Glutamatergic neuron (in vitro differentiated cells): ENCODE results near the gene DNAJC1. TPM values are rescaled to one million over a fixed set of nuclear protein-coding genes. Genes with fewer than 3 reads are reported as not detected.

Source experiments
- DNase-seq: peaks from one replicate; pipeline ENCODE4 v3.0.0; 2022
- H3K27ac Mint-ChIP-seq: one replicate; pipeline ENCODE4 v1.8.0; 2020; ENCODE audit warnings: mild to moderate bottlenecking, mixed read lengths, inconsistent platforms; ENCODE audit not compliant: unreplicated experiment
- H3K27me3 Mint-ChIP-seq: one replicate; pipeline ENCODE4 v1.8.0; 2020; ENCODE audit warnings: mild to moderate bottlenecking, moderate library complexity, mixed read lengths, inconsistent platforms; ENCODE audit not compliant: unreplicated experiment
- H3K36me3 Mint-ChIP-seq: one replicate; pipeline ENCODE4 v1.8.0; 2020; ENCODE audit warnings: mild to moderate bottlenecking, mixed read lengths, inconsistent platforms; ENCODE audit not compliant: unreplicated experiment
- H3K4me1 Mint-ChIP-seq: one replicate; pipeline ENCODE4 v1.8.0; 2020; ENCODE audit warnings: mild to moderate bottlenecking, low read depth, mixed read lengths, inconsistent platforms; ENCODE audit not compliant: unreplicated experiment
- H3K4me3 Mint-ChIP-seq: one replicate; pipeline ENCODE4 v1.8.0; 2020; ENCODE audit warnings: mild to moderate bottlenecking, mixed read lengths, inconsistent platforms; ENCODE audit not compliant: unreplicated experiment
- H3K9me3 Mint-ChIP-seq: one replicate; pipeline ENCODE4 v1.8.0; 2020; ENCODE audit warnings: mild to moderate bottlenecking, moderate library complexity, mixed read lengths, inconsistent platforms; ENCODE audit not compliant: unreplicated experiment
- total RNA-seq: library from RNA; stranded (reverse); fragmentation: NEBNext Ultra II Directional; extraction: Animal tissue kit (Norgen Biotek cat#: 25700); gene quantifications from one replicate; pipeline ENCODE4 v1.2.1, GENCODE V29; 2021; ENCODE audit not compliant: unreplicated experiment
- TF ChIP-seq, protein P1 (sequence below): fragments of 200-600 bp; sonication (generic); IDR thresholded peaks from one replicate; pipeline ENCODE4 v1.5.0; 2021; ENCODE audit not compliant: partially characterized antibody, unreplicated experiment

DNAJC1 gene
- total RNA-seq, 1 donor from 2014 or later = 4.3 TPM

DNA sequence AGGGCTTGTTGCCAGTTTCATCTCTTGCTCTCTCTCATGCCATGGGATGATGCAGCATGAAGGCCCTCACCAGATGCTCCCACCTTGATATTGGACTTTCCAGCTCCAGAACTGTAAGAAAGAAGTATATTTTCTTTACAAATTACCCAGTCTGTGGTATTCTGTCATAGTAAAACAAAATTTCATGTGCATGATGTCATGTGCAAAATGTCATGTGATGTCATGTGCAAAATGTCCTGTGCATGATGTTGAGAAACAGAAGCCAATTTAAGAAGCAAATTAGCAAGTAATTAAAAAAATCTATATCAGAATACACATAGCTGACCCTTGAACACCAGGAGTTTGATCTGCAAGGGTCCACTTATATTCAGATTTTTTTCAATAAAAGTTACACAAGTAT lies 56.6 kb downstream of the DNAJC1 start:
- Mint-ChIP-seq H3K36me3 (no peaks in the 10 kb centered on the region), H3K27ac (no peak overlapping the region), H3K4me1 (no peaks in the 10 kb centered on the region), H3K9me3 (no peaks in the 10 kb centered on the region), H3K27me3 (no peaks in the 10 kb centered on the region), H3K4me3 (no peak overlapping the region)
- DNase-seq = no peak
- TF ChIP-seq, protein P1, sequence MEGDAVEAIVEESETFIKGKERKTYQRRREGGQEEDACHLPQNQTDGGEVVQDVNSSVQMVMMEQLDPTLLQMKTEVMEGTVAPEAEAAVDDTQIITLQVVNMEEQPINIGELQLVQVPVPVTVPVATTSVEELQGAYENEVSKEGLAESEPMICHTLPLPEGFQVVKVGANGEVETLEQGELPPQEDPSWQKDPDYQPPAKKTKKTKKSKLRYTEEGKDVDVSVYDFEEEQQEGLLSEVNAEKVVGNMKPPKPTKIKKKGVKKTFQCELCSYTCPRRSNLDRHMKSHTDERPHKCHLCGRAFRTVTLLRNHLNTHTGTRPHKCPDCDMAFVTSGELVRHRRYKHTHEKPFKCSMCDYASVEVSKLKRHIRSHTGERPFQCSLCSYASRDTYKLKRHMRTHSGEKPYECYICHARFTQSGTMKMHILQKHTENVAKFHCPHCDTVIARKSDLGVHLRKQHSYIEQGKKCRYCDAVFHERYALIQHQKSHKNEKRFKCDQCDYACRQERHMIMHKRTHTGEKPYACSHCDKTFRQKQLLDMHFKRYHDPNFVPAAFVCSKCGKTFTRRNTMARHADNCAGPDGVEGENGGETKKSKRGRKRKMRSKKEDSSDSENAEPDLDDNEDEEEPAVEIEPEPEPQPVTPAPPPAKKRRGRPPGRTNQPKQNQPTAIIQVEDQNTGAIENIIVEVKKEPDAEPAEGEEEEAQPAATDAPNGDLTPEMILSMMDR = no peak

- H3K27ac Mint-ChIP-seq = no peak overlapping the region
- H3K9me3 Mint-ChIP-seq = no peaks in the 10 kb centered on the region
- DNase-seq = no peak
- no peak overlapping the region for H3K4me3 Mint-ChIP-seq
- H3K36me3 Mint-ChIP-seq = no peaks in the 10 kb centered on the region
- TF ChIP-seq, protein P1 = no peak
- H3K4me1 Mint-ChIP-seq = no peaks in the 10 kb centered on the region
- H3K27me3 Mint-ChIP-seq = no peaks in the 10 kb centered on the region
These were observed 58.7 kb downstream of the DNAJC1 start for GRCh38 chr10:21944727-21945386.

GRCh38 chr10:21943633-21944265 lies 59.8 kb downstream of the DNAJC1 start:
- H3K27me3 Mint-ChIP-seq = no peaks in the 10 kb centered on the region
- no peak for DNase-seq
- no peaks in the 10 kb centered on the region for H3K4me1 Mint-ChIP-seq
- TF ChIP-seq, protein P1 = no peak
- H3K9me3 Mint-ChIP-seq = no peaks in the 10 kb centered on the region
- no peak overlapping the region for H3K4me3 Mint-ChIP-seq
- H3K27ac Mint-ChIP-seq = no peak overlapping the region
- H3K36me3 Mint-ChIP-seq = no peaks in the 10 kb centered on the region

GRCh38 chr10:21935439-21936023 lies 68.0 kb downstream of the DNAJC1 start:
- Mint-ChIP-seq H3K36me3 (peaks cover 6% of the 10 kb centered on the region), H3K27me3 (no peaks in the 10 kb centered on the region), H3K27ac (no peak overlapping the region), H3K4me1 (no peaks in the 10 kb centered on the region), H3K4me3 (no peak overlapping the region), H3K9me3 (no peaks in the 10 kb centered on the region)
- TF ChIP-seq, protein P1 = no peak
- no peak for DNase-seq

- Mint-ChIP-seq H3K27me3 (no peaks in the 10 kb centered on the region), H3K36me3 (peaks cover 6% of the 10 kb centered on the region), H3K4me1 (no peaks in the 10 kb centered on the region), H3K4me3 (no peak overlapping the region), H3K9me3 (no peaks in the 10 kb centered on the region), H3K27ac (no peak overlapping the region)
- no peak for DNase-seq
- TF ChIP-seq, protein P1 = no peak
These were observed 69.2 kb downstream of the DNAJC1 start for GRCh38 chr10:21934307-21934706.
